K562 (cell line): Measurements from ENCODE around the gene ITPR3. TPM values are rescaled to one million over a fixed set of nuclear protein-coding genes. Genes with fewer than 3 reads are reported as not detected.

Experiments used
- CREBBP ChIP-seq: IDR thresholded peaks from one replicate; pipeline ENCODE4 v1.6.1; 2012; ENCODE audit warnings: low read depth, mild to moderate bottlenecking, control low read depth, inconsistent platforms, low read length
- CXXC5 ChIP-seq: fragments of 250-450 bp; sonication (Bioruptor Pico); IDR thresholded peaks from 2 replicates; pipeline ENCODE4 v1.8.0; 2022; ENCODE audit warnings: inconsistent platforms, mild to moderate bottlenecking, moderate library complexity
- EP300 ChIP-seq: IDR thresholded peaks from 2 replicates; pipeline ENCODE4 v1.6.1; 2012; ENCODE audit warnings: low read length, improper control_type of control experiment
- FOXP4 ChIP-seq: sonication (generic); formaldehyde crosslinking; IDR thresholded peaks from 2 replicates; pipeline ENCODE4 v1.8.0; 2022; ENCODE audit warnings: mild to moderate bottlenecking, missing genetic modification reagents, borderline replicate concordance
- IRF9 ChIP-seq: fragments of 450-650 bp; IDR thresholded peaks from 2 replicates; pipeline ENCODE4 v1.6.1; 2016; ENCODE audit warnings: missing biosample characterization, missing genetic modification characterization
- NCOA1 ChIP-seq: fragments of 450-650 bp; IDR thresholded peaks from 2 replicates; pipeline ENCODE4 v1.6.1; 2016; ENCODE audit warnings: low read depth
- POLR3G ChIP-seq: IDR thresholded peaks from 2 replicates; pipeline ENCODE4 v1.6.1; 2011; ENCODE audit not compliant: insufficient read length, insufficient replicate concordance; ENCODE audit errors: extremely low read depth
- POU5F1 ChIP-seq: fragments of 150-350 bp; IDR thresholded peaks from 2 replicates; pipeline ENCODE4 v1.6.1; 2014; ENCODE audit warnings: borderline replicate concordance, low read length, low read depth, mild to moderate bottlenecking; ENCODE audit not compliant: partially characterized antibody
- TBP ChIP-seq: optimal IDR thresholded peaks from 2 replicates; pipeline ENCODE3; 2011; ENCODE audit warnings: low read depth, low read length, improper control_type of control experiment
- TCFL5 ChIP-seq: fragments of 250-450 bp; sonication (Bioruptor Pico); conservative IDR thresholded peaks from 2 replicates; pipeline ENCODE4 v1.6.1; 2021; ENCODE audit warnings: mild to moderate bottlenecking, moderate library complexity, matching md5 sums
- THAP7 ChIP-seq: fragments of 250-450 bp; sonication (Bioruptor Pico); IDR thresholded peaks from 2 replicates; pipeline ENCODE4 v1.5.0; 2021
- ZBTB12 ChIP-seq: fragments of 250-450 bp; sonication (Bioruptor Pico); IDR thresholded peaks from 2 replicates; pipeline ENCODE4 v1.4.0; 2020
- ZHX1 ChIP-seq: fragments of 150-350 bp; conservative IDR thresholded peaks from 2 replicates; pipeline ENCODE4 v1.6.1; 2014; ENCODE audit warnings: low read length
- ZNF143 ChIP-seq: sonication (generic); formaldehyde crosslinking; IDR thresholded peaks from 2 replicates; pipeline ENCODE4 v1.9.0; 2022; ENCODE audit warnings: mild to moderate bottlenecking, missing genetic modification reagents
- ZNF324 ChIP-seq: fragments of 250-450 bp; sonication (Bioruptor Pico); IDR thresholded peaks from 2 replicates; pipeline ENCODE4 v1.4.0; 2020; ENCODE audit warnings: mild to moderate bottlenecking
- ZNF584 ChIP-seq: fragments of 200-800 bp; sonication (Bioruptor generic); IDR thresholded peaks from 2 replicates; pipeline ENCODE4 v1.6.1; 2016; ENCODE audit warnings: low read depth, mild to moderate bottlenecking, missing genetic modification characterization, missing compliant biosample characterization
- ZNF668 ChIP-seq: fragments of 250-450 bp; sonication (Bioruptor Pico); IDR thresholded peaks from 2 replicates; pipeline ENCODE4 v1.8.0; 2022; ENCODE audit warnings: mild to moderate bottlenecking, inconsistent platforms
- ZNF780A ChIP-seq: fragments of 250-450 bp; sonication (Bioruptor Pico); IDR thresholded peaks from 2 replicates; pipeline ENCODE4 v1.5.0; 2021; ENCODE audit warnings: mild to moderate bottlenecking
- polyA plus RNA-seq, 8 experiments: library from polyadenylated mRNA; depleted of rRNA in 4 of 8; stranded (reverse) in 5 of 8; unstranded in 3 of 8; fragments of >200 nt; fragmentation: Nextera tagmentation in 2 of 8; fragmentation: Illumina TruSeq in 1 of 8; extraction: Ambion mirVana in 2 of 8; extraction: Trizol in 1 of 8; gene quantifications; 2 replicates each; pipeline versions ENCODE4 v1.2.1 to v1.2.3, GENCODE V29; 2011 to 2014; ENCODE audit warnings: inconsistent platforms in 1 of 8, missing spikeins in 1 of 8
- total RNA-seq, 7 experiments: library from RNA; depleted of rRNA in 6 of 7; stranded (reverse); fragments of >200 nt in 6 of 7; fragmentation: Illumina TruSeq in 2 of 7; extraction: Trizol in 2 of 7; gene quantifications; 2 replicates each; pipeline versions ENCODE4 v1.2.1 to v1.2.3, GENCODE V29; 2011 to 2021; ENCODE audit warnings: low replicate concordance in 1 of 7

The ITPR3 gene
- total and polyA plus RNA-seq, 9 of the 15 experiments (the other 6 are each of a cell fraction or from before 2014, with no cell fraction given), result 0.39 to 35.7 (median 13.2) TPM

- TF ChIP-seq IRF9 (tag) (no peak), TBP (peak; percentile 98), THAP7 (CRISPR knock-in tag) (no peak), ZHX1 (no peak), NCOA1 (no peak), ZBTB12 (CRISPR knock-in tag) (no peak; the same call in 1 of the 2 replicates), POU5F1 (peak; percentile 17), ZNF584 (no peak), ZNF780A (CRISPR knock-in tag) (no peak), TCFL5 (CRISPR knock-in tag) (no peak), CREBBP (no peak), ZNF668 (CRISPR knock-in tag) (no peak), ZNF324 (no peak), CXXC5 (peak; percentile 89), EP300 (0 out of 2 replicates have a peak, but pooled peaks have one; percentile 21), POLR3G (no peak), ZNF143 (CRISPR knock-in tag) (no peak), FOXP4 (CRISPR knock-in tag) (peak; percentile 81; the same call in 1 of the 2 replicates)
These were observed 90.3 kb downstream of the ITPR3 start, which contains the start of gene UQCC2 (continued) for GRCh38 chr6:33711140-33712129.
